Measurements from ENCODE around the gene CCDC138.

Gene CCDC138

DNA sequence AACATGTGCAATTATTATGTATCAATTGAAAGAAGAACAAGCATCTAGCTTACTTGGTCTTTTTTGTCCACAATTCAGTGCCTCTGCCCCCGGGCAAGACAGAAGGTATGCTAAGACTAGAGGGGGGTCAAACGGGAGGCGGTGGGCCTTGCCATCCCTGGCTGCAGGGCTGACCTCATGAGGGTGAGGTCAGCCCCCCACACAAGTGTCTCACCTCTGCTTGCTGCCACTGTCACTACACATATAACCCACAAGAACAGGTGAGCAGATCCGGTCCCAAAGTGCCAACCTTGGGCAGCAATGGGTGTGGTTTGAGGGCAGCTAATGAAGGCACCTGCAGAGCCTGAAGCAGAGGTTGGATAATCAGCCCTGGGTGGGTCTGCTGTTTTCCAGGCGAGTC, 131.0 kb downstream of the CCDC138 start:
- H3K27me3 ChIP-seq (ENCODE audit: insufficient read depth, insufficient read length): no peaks in the 10 kb centered on the region
- no peak for DNase-seq (ENCODE audit: low read depth, low spot score)
- TF ChIP-seq YY1 (IDR thresholded peaks at IDR 0.05; ENCODE audit: insufficient read depth, insufficient read length) (no peak), SUZ12 (IDR thresholded peaks at IDR 0.05; ENCODE audit: extremely low read depth, insufficient read depth, insufficient read length) (no peak), ZNF274 (IDR thresholded peaks at IDR 0.05; ENCODE audit: low read depth, low read length) (no peak)
- H3K4me3 ChIP-seq (ENCODE audit: insufficient read length, low read depth): no peak overlapping the region
- peaks cover 7% of the 10 kb centered on the region for H3K4me1 ChIP-seq (ENCODE audit: insufficient read depth, insufficient read length)
- H3K36me3 ChIP-seq (ENCODE audit: insufficient read depth, insufficient read length, low read length): no peaks in the 10 kb centered on the region
- H3K9me3 ChIP-seq (ENCODE audit: insufficient read depth, low read length): no peaks in the 10 kb centered on the region
- no peak overlapping the region for H3K9ac ChIP-seq (ENCODE audit: insufficient read length, low read depth)

DNA sequence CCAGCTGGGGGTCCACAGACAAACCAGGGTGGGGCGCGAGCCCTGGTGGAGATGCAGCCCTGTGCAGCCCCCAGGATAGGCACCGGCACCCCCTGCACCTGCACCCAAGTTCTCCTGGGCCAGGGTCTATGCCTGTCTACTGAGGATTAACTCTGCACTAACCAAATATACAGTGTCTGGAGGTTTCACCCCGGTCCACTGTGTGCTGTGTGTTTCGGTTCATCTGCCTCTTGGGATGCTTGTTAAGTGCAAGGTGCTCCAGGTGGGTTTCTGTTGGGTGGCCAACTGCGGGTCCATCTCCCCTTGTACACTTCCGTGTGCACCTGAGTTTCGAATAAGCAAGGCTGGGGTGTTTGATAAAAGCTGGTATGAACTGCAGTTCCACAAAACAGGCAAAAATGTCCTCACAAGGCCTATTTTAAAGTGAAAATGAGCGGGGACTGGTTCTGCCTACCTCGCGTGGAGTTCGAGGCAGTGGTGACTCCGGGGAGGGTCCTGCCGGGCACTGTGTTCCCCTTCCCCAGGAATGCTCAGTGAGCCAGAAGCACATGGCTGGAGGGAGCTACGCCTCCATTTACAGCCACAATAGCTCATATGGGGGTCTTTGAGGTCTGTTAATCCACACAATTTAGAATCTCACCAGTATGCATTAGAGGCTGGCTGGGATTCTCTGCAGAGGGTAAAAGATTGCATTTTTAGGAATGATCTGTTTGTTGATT, 131.7 kb downstream of the CCDC138 start:
- H3K27me3 ChIP-seq (ENCODE audit: insufficient read depth, insufficient read length): no peaks in the 10 kb centered on the region
- H3K9me3 ChIP-seq (ENCODE audit: insufficient read depth, low read length): no peaks in the 10 kb centered on the region
- no peak for DNase-seq (ENCODE audit: low read depth, low spot score)
- no peaks in the 10 kb centered on the region for H3K36me3 ChIP-seq (ENCODE audit: insufficient read depth, insufficient read length, low read length)
- H3K4me1 ChIP-seq (ENCODE audit: insufficient read depth, insufficient read length): peaks cover 10% of the 10 kb centered on the region
- no peak for TF ChIP-seq ZNF274 (IDR thresholded peaks at IDR 0.05; ENCODE audit: low read depth, low read length)
- no peak overlapping the region for H3K4me3 ChIP-seq (ENCODE audit: insufficient read length, low read depth)
- no peak overlapping the region for H3K9ac ChIP-seq (ENCODE audit: insufficient read length, low read depth)

DNA sequence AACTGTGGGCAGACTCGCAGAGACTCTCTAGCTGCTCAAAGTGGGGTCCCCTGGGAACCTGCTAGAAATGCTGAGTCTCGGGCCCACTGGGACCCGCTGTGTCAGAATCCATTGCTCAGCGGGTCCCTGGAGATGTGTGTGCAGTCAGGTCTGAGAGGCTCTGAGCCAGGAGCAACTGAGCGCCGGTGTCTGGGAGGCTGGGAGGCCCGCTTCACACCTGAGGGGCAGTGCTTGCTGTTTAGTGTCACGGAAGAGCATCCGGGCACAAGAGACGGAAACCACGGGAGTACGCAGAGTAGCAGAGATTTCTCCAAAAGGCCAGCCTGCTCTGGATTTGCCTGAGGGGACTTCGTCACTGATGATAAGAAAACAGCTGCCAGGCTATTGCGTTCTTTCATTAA, 132.4 kb downstream of the CCDC138 start:
- H3K9me3 ChIP-seq (ENCODE audit: insufficient read depth, low read length): no peaks in the 10 kb centered on the region
- no peak for DNase-seq (ENCODE audit: low read depth, low spot score)
- no peak overlapping the region for H3K4me3 ChIP-seq (ENCODE audit: insufficient read length, low read depth)
- peaks cover 10% of the 10 kb centered on the region for H3K4me1 ChIP-seq (ENCODE audit: insufficient read depth, insufficient read length)
- no peaks in the 10 kb centered on the region for H3K27me3 ChIP-seq (ENCODE audit: insufficient read depth, insufficient read length)
- H3K36me3 ChIP-seq (ENCODE audit: insufficient read depth, insufficient read length, low read length): no peaks in the 10 kb centered on the region
- no peak for TF ChIP-seq SUZ12 (IDR thresholded peaks at IDR 0.05; ENCODE audit: extremely low read depth, insufficient read depth, insufficient read length)
- no peak for TF ChIP-seq YY1 (IDR thresholded peaks at IDR 0.05; ENCODE audit: insufficient read depth, insufficient read length)
- no peak for TF ChIP-seq ZNF274 (IDR thresholded peaks at IDR 0.05; ENCODE audit: low read depth, low read length)
- H3K9ac ChIP-seq (ENCODE audit: insufficient read length, low read depth): no peak overlapping the region

DNA sequence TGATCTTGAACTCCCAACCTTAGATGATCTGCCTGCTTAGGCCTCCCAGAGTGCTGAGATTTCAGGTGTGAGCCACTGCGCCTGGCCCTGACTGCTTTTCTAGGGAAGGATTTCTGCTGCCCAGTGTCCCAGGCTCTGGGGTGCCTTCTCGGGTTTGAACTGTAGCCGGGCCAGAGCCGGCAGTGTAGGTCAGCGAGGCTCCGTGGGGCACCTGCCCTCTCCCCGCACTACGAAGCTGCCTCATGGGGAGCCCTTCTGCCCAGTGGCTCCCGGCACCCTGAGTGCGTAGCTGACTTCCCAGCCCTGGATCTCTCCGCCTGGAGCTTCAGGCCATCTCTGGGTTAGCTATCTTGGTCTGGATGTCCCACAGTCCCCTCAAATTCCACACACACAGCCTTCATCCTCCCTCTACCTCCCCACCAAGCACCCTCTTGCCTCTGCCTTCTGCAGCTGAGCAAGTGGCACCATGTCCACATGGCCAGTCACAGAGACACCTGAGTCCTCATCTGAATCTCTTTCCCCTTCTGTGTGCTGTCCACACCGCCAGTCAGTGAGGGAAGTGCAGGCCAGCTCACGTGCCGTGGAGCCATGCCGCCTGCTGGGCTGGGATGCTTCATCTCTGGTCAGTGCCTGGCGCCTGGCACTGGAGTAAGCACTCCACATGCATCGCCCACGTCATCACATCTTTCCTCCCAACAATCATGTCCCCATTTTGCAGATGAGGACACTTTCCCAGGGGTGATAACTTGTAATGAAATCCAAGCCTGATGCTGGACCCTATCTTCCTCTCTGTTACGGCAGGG, 133.2 kb downstream of the CCDC138 start:
- H3K9ac ChIP-seq (ENCODE audit: insufficient read length, low read depth): no peak overlapping the region
- no peak overlapping the region for H3K4me3 ChIP-seq (ENCODE audit: insufficient read length, low read depth)
- H3K27me3 ChIP-seq (ENCODE audit: insufficient read depth, insufficient read length): no peaks in the 10 kb centered on the region
- peaks cover 10% of the 10 kb centered on the region for H3K4me1 ChIP-seq (ENCODE audit: insufficient read depth, insufficient read length)
- no peak for TF ChIP-seq ZNF274 (IDR thresholded peaks at IDR 0.05; ENCODE audit: low read depth, low read length)
- no peak for TF ChIP-seq YY1 (IDR thresholded peaks at IDR 0.05; ENCODE audit: insufficient read depth, insufficient read length)
- no peak for TF ChIP-seq SUZ12 (IDR thresholded peaks at IDR 0.05; ENCODE audit: extremely low read depth, insufficient read depth, insufficient read length)
- DNase-seq (ENCODE audit: low read depth, low spot score): no peak
- no peaks in the 10 kb centered on the region for H3K9me3 ChIP-seq (ENCODE audit: insufficient read depth, low read length)
- no peaks in the 10 kb centered on the region for H3K36me3 ChIP-seq (ENCODE audit: insufficient read depth, insufficient read length, low read length)

DNA sequence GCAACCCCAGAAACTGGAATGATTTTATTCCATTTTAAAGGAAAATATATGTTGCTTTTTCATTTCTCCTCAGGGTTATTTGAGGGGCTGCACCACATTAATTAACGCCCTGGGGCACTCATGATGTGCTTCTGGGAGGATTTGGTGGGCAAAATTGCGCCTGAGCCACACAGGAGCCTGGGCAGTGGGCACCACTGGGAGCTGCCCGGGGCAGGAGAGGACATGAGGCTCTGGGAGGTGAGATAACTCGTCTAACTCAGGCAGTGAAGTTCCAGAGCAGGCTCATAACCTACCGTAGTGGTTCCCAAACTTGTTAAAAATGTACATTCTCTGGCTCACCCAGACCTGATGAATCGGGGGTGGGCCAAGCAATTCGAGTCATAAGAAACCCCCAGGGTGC, 134.1 kb downstream of the CCDC138 start:
- DNase-seq (ENCODE audit: low read depth, low spot score): no peak
- no peak for TF ChIP-seq YY1 (IDR thresholded peaks at IDR 0.05; ENCODE audit: insufficient read depth, insufficient read length)
- no peak overlapping the region for H3K4me3 ChIP-seq (ENCODE audit: insufficient read length, low read depth)
- no peaks in the 10 kb centered on the region for H3K27me3 ChIP-seq (ENCODE audit: insufficient read depth, insufficient read length)
- no peaks in the 10 kb centered on the region for H3K9me3 ChIP-seq (ENCODE audit: insufficient read depth, low read length)
- no peaks in the 10 kb centered on the region for H3K36me3 ChIP-seq (ENCODE audit: insufficient read depth, insufficient read length, low read length)
- H3K9ac ChIP-seq (ENCODE audit: insufficient read length, low read depth): no peak overlapping the region
- H3K4me1 ChIP-seq (ENCODE audit: insufficient read depth, insufficient read length): peaks cover 10% of the 10 kb centered on the region

DNA sequence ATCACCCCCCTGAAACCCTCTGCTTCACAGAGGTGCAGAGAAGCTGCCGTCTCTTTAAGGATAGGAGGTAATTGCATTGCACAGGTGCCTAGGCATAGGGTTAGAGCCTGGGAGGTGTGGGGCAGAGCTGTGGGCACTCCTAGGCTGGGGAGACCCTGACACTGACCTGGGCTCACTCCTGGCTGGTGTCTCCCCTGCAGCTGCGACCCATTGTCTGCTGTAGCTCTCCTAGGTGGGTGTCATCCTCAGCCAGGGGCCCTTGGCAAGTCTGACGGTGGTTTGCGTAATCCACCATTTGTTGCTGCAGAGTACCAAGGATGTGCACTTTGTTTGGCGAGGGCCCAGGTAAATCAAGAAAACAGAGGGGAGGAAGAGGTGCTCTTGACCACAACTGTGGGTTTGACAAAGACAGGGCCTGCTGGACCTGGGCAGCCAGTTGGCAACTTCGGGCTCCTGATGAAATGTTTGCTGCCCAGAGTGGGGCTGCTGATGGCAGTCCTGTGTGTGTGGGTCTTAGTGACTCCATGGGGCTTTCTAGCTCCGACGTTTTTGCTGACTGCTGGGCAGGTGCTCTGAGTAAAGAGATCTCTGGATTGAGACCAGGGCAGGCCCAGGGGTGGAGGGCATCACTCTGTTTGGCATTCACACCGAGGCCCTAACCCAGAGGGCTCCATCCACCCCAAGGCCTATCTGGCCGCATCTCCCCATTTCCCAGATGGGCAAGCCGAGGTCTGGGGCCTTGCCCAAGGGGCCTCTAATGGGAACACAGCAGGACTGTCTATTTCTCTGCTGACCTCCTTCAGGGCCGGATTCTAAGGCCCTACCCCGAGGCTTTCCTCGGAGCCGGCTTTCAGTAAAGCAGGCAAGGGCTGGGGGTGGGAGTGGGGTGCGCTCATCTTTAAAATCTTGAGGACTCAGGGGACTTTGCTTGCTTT, 134.8 kb downstream of the CCDC138 start:
- TF ChIP-seq ZNF274 (IDR thresholded peaks at IDR 0.05; ENCODE audit: low read depth, low read length) (no peak), YY1 (IDR thresholded peaks at IDR 0.05; ENCODE audit: insufficient read depth, insufficient read length) (no peak), SUZ12 (IDR thresholded peaks at IDR 0.05; ENCODE audit: extremely low read depth, insufficient read depth, insufficient read length) (no peak)
- Histone ChIP-seq H3K9ac (ENCODE audit: insufficient read length, low read depth) (no peak overlapping the region), H3K36me3 (ENCODE audit: insufficient read depth, insufficient read length, low read length) (no peaks in the 10 kb centered on the region), H3K9me3 (ENCODE audit: insufficient read depth, low read length) (no peaks in the 10 kb centered on the region), H3K27me3 (ENCODE audit: insufficient read depth, insufficient read length) (no peaks in the 10 kb centered on the region), H3K4me3 (ENCODE audit: insufficient read length, low read depth) (no peak overlapping the region), H3K4me1 (ENCODE audit: insufficient read depth, insufficient read length) (peaks cover 11% of the 10 kb centered on the region)
- no peak for DNase-seq (ENCODE audit: low read depth, low spot score)
